Endothelial cell of umbilical vein (primary cell): ENCODE results near the gene LRRC8A. TPM values are rescaled to one million over a fixed set of nuclear protein-coding genes. Genes with fewer than 3 reads are reported as not detected.
A peak's percentile ranks its signal among the peaks of the same experiment; 100 is the strongest.
"Not testable (repeated sequence)": the region's sequence is repeated elsewhere in the genome, so short reads cannot be mapped to it uniquely, and the experiment has no call there.

Experiments used
- BruUV-seq: library from RNA; stranded (reverse); fragments of 400-500 nt; replicated peaks from 2 replicates; lab custom pipeline; 2021; lab: Mats Ljungman, UMichigan
- CTCF ChIA-PET: fragments of 300-600, 350-600 bp; sonication (Branson Sonifier 250); formaldehyde crosslinking; loops from one replicate; lab custom pipeline; 2021; ENCODE audit warnings: antibody characterized with exemption, inconsistent platforms; lab: Charles Lee
- POLR2A ChIA-PET: fragments of 300-600, 350-600 bp; sonication (Branson Sonifier 250); formaldehyde crosslinking; loops from one replicate; lab custom pipeline; 2021; ENCODE audit warnings: antibody characterized with exemption, inconsistent platforms; lab: Charles Lee
- DNase-seq: peaks from one replicate; pipeline ENCODE4 v3.0.0-alpha.2; 2011; ENCODE audit warnings: low read depth, low spot score
- FAIRE-seq: peaks from 2 replicates; lab custom pipeline; 2011; peaks lifted over from hg19 to GRCh38; lab: Jason Lieb, UNC
- H2AFZ ChIP-seq: 2 replicates; pipeline ENCODE4 v1.6.0; 2012; ENCODE audit warnings: low read depth, low read length, control low read depth, inconsistent platforms
- H3K27ac ChIP-seq: 2 replicates; pipeline ENCODE4 v1.5.1; 2011; ENCODE audit warnings: low read depth, mild to moderate bottlenecking, control low read depth, low read length, moderate library complexity; ENCODE audit not compliant: insufficient read depth
- H3K27me3 ChIP-seq, 2 experiments: 2 replicates each; pipeline versions ENCODE4 v1.6.0 to v1.6.1; 2011; ENCODE audit warnings: low read length in 2 of 2, mixed read lengths in 1 of 2; ENCODE audit not compliant: control insufficient read depth in 2 of 2, insufficient read depth in 2 of 2
- H3K36me3 ChIP-seq, 2 experiments: 2 replicates in 1 of 2; 3 replicates in 1 of 2; pipeline ENCODE4 v1.5.1; 2011; ENCODE audit warnings: low read length in 2 of 2, mild to moderate bottlenecking in 1 of 2, moderate library complexity in 1 of 2; ENCODE audit not compliant: control insufficient read depth in 2 of 2, insufficient read depth in 2 of 2; ENCODE audit errors: extremely low read depth in 1 of 2
- H3K4me1 ChIP-seq: 3 replicates; pipeline ENCODE4 v1.5.1; 2011; ENCODE audit warnings: mild to moderate bottlenecking, low read length; ENCODE audit not compliant: control insufficient read depth, insufficient read depth; ENCODE audit errors: extremely low read depth
- H3K4me2 ChIP-seq: 2 replicates; pipeline ENCODE4 v1.6.1; 2011; ENCODE audit warnings: low read length, control low read depth, mixed read lengths; ENCODE audit not compliant: insufficient read depth
- H3K4me3 ChIP-seq, 3 experiments: fragments of 200-600 bp in 1 of 3; sonication (generic), shearing (Covaris generic) in 1 of 3; replicated peaks in 1 of 3; 2 replicates each; pipeline ENCODE4 v1.5.1; 2011 to 2016; ENCODE audit warnings: control low read depth in 3 of 3, low read length in 3 of 3, mild to moderate bottlenecking in 2 of 3, inconsistent platforms in 1 of 3, low read depth in 1 of 3, moderate library complexity in 1 of 3; ENCODE audit not compliant: insufficient read depth in 1 of 3
- H3K79me2 ChIP-seq: 2 replicates; pipeline ENCODE4 v1.6.0; 2012; ENCODE audit warnings: low read length, inconsistent platforms; ENCODE audit not compliant: control insufficient read depth, insufficient read depth
- H3K9ac ChIP-seq: replicated peaks from 2 replicates; pipeline ENCODE3; 2011; ENCODE audit warnings: low read length, control low read depth; ENCODE audit not compliant: insufficient read depth; ENCODE audit errors: extremely low read depth
- H3K9me1 ChIP-seq: replicated peaks from 3 replicates; pipeline ENCODE4 v1.6.0; 2011; ENCODE audit warnings: mild to moderate bottlenecking, low read length; ENCODE audit not compliant: control insufficient read depth, insufficient read depth; ENCODE audit errors: extremely low read depth
- H3K9me3 ChIP-seq: replicated peaks from 2 replicates; pipeline ENCODE4 v1.5.1; 2012; ENCODE audit warnings: low read length, inconsistent platforms; ENCODE audit not compliant: control insufficient read depth, insufficient read depth
- H4K20me1 ChIP-seq: replicated peaks from 2 replicates; pipeline ENCODE3; 2011; ENCODE audit warnings: mild to moderate bottlenecking, low read length; ENCODE audit not compliant: control insufficient read depth, insufficient read depth; ENCODE audit errors: extremely low read depth
- CTCF ChIP-seq, 2 donors: IDR thresholded peaks; 1 replicate in 1 of 2; 2 replicates in 1 of 2; pipeline ENCODE4 v1.5.1; 2011; ENCODE audit warnings: low read length in 2 of 2, mild to moderate bottlenecking in 2 of 2, moderate library complexity in 2 of 2, control low read depth in 1 of 2, inconsistent platforms in 1 of 2, low read depth in 1 of 2; ENCODE audit not compliant: insufficient read depth in 1 of 2; ENCODE audit errors: extremely low read depth in 1 of 2
- EZH2 ChIP-seq: IDR thresholded peaks from 2 replicates; pipeline ENCODE4 v1.6.1; 2012; ENCODE audit warnings: borderline replicate concordance, low read depth, mild to moderate bottlenecking, moderate library complexity, low read length, inconsistent platforms; ENCODE audit not compliant: severe bottlenecking
- FOS ChIP-seq: IDR thresholded peaks from 2 replicates; pipeline ENCODE4 v1.6.1; 2011; ENCODE audit warnings: mild to moderate bottlenecking, low read length, moderate library complexity, borderline replicate concordance; ENCODE audit not compliant: insufficient read depth
- GATA2 ChIP-seq: IDR thresholded peaks from 2 replicates; pipeline ENCODE4 v1.7.0; 2011; ENCODE audit warnings: low read depth, mild to moderate bottlenecking, moderate library complexity, mixed read lengths, low read length; ENCODE audit not compliant: insufficient read length, insufficient read depth
- JUN ChIP-seq: IDR thresholded peaks from 2 replicates; pipeline ENCODE4 v1.6.1; 2011; ENCODE audit warnings: borderline replicate concordance, low read depth; ENCODE audit not compliant: insufficient read length, insufficient read depth
- MAX ChIP-seq: IDR thresholded peaks from 2 replicates; pipeline ENCODE4 v1.6.1; 2011; ENCODE audit not compliant: insufficient read depth, insufficient read length
- MYC ChIP-seq: IDR thresholded peaks from one replicate; pipeline ENCODE4 v1.6.1; 2011; ENCODE audit warnings: mild to moderate bottlenecking, low read depth, low read length
- POLR2A ChIP-seq: IDR thresholded peaks from 2 replicates; pipeline ENCODE4 v1.6.1; 2012; ENCODE audit warnings: low read depth, mild to moderate bottlenecking, control low read depth, low read length
- POLR2AphosphoS5 ChIP-seq: IDR thresholded peaks from 2 replicates; pipeline ENCODE4 v1.6.1; 2012; ENCODE audit warnings: low read depth, mild to moderate bottlenecking, control low read depth, low read length, moderate library complexity; ENCODE audit not compliant: insufficient read depth
- dilution Hi-C: fragments of 300-500 bp; cut with MboI; formaldehyde crosslinking; loops from one replicate; pipeline ENCODE4 v1.15.0; 2019; ENCODE audit warnings: low sequenced_read_pairs; ENCODE audit not compliant: extremely low pct_ligation_motif_present
- intact Hi-C: fragments of 100-400 bp; cut with micrococcal nuclease; formaldehyde crosslinking; loops from one replicate; pipeline ENCODE4 v1.10.0; 2022
- polyA plus RNA-seq, 4 experiments: library from polyadenylated mRNA; depleted of rRNA in 3 of 4; stranded (reverse) in 3 of 4; unstranded in 1 of 4; fragments of >200 nt; gene quantifications; 2 replicates each; pipeline versions ENCODE4 v1.2.1 to v1.2.3, GENCODE V29; 2011 to 2012; ENCODE audit warnings: missing spikeins in 1 of 4
- total RNA-seq: library from RNA; stranded (reverse); gene quantifications from 2 replicates; pipeline ENCODE4 v1.2.3, GENCODE V29; 2021

Gene LRRC8A
- total and polyA plus RNA-seq, 2 donors (not counting 3 experiments of a cell fraction or from before 2014, with no cell fraction given), result 99.6 to 129 TPM

- peak within 1 kb of the TSS; percentile 94 for H3K9ac ChIP-seq
- peaks cover 17% of the 10 kb centered on the region for H3K79me2 ChIP-seq
- H3K36me3 ChIP-seq, result peaks cover 0 to 5% of the 10 kb centered on the region in 2 experiments
- dilution Hi-C loops, result no loop called here
- peak within 1 kb of the TSS; percentile 99 for H2AFZ ChIP-seq
- no peaks in the 10 kb centered on the region for H4K20me1 ChIP-seq
- BruUV-seq, result TSS peak; percentile 43
- TF ChIP-seq MYC, result no peak
- no peak for TF ChIP-seq JUN
- no peak for TF ChIP-seq CTCF (IDR thresholded peaks at IDR 0.05; ENCODE audit: extremely low read depth in 1 of 2, insufficient read depth in 1 of 2, low read depth in 1 of 2, low read length in 2 of 2)
- TF ChIP-seq EZH2, result no peak
- TF ChIP-seq POLR2A, result peak; percentile 87
- TF ChIP-seq GATA2, result no peak
- TF ChIP-seq POLR2AphosphoS5, result peak; percentile 77
- TF ChIP-seq MAX, result peak; percentile 97
- no peak for TF ChIP-seq FOS
- H3K4me3 ChIP-seq, result peak within 1 kb of the TSS; percentile 78 to 89 (median 88)
- peak within 1 kb of the TSS; percentile 70 for H3K27ac ChIP-seq
- FAIRE-seq (peak; percentile 93), DNase-seq (peak; percentile 93)
- H3K4me1 ChIP-seq, result peaks cover 3% of the 10 kb centered on the region
- POLR2A ChIA-PET, result interaction anchor here (1.0 kb wide), 1 partner anchor 66 kb away, joined by 12 read pairs; the partner anchor contains the start of genes KYAT1 and LRRC8A
- intact Hi-C loops, result loop anchor here (5.0 kb wide), 3 partner anchors 65 to 215 kb away; partner anchors contain the start of genes KYAT1, LRRC8A and SH3GLB2
- no peaks in the 10 kb centered on the region for H3K9me3 ChIP-seq
- H3K27me3 ChIP-seq, result no peaks in the 10 kb centered on the region
- CTCF ChIA-PET, result interaction anchor here (0.8 to 2.4 kb wide), 6 partner anchors 19 to 215 kb away, joined by 3 to 8 read pairs (median 5); partner anchors contain the start of gene ENDOG
- peak within 1 kb of the TSS; percentile 80 for H3K4me2 ChIP-seq
- no peaks in the 10 kb centered on the region for H3K9me1 ChIP-seq
Observed at GRCh38 chr9:128947527-128948301, 65.8 kb downstream of the LRRC8A start, which contains the start of the genes DOLK and NUP188. Gene DOLK, minus strand, starts transcription at chr9:128947603. Its CDS starts 300 bp downstream, at chr9:128947303. Gene NUP188, plus strand, starts transcription at chr9:128947699. Its CDS starts 21 bp downstream, at chr9:128947720.

- intact Hi-C loops, H2AFZ ChIP-seq, H3K79me2 ChIP-seq, FAIRE-seq, dilution Hi-C loops, H4K20me1 ChIP-seq, H3K27ac ChIP-seq, H3K9me1 ChIP-seq, POLR2A ChIA-PET, H3K4me1 ChIP-seq, H3K9me3 ChIP-seq, H3K4me3 ChIP-seq, BruUV-seq, DNase-seq, H3K9ac ChIP-seq, H3K4me2 ChIP-seq, H3K27me3 ChIP-seq: not testable (repeated sequence)
- CTCF ChIA-PET, result interaction anchor here (1.7 kb wide), 1 partner anchor 143 kb away, joined by 3 read pairs; the partner anchor contains the start of gene ENDOG
- peaks cover 8 to 11% of the 10 kb centered on the region in 2 experiments for H3K36me3 ChIP-seq
Observed at GRCh38 chr9:128961403-128961802, 79.5 kb downstream of the LRRC8A start.
